Activated naive CD8-positive, alpha-beta T cell treated with anti-CD3 and anti-CD28 coated beads, Interleukin-2, amount 10 ng/mL, durations not matched to agents 7 days and 5 days (primary cell): Measurements from ENCODE around the gene OLFML3. TPM values are rescaled to one million over a fixed set of nuclear protein-coding genes. Genes with fewer than 3 reads are reported as not detected.
A peak's percentile ranks its signal among the peaks of the same experiment; 100 is the strongest.

Experiments
- ATAC-seq: fragments of 150-1000 bp; cut with Tn5 transposase; one replicate; pipeline ENCODE4 v1.10.0; 2021; ENCODE audit warnings: low read depth, moderate library complexity
- POLR2A ChIA-PET: fragments of 350-600 bp; sonication (Branson Sonifier 250); formaldehyde crosslinking; loops from one replicate; lab custom pipeline; 2021; ENCODE audit warnings: antibody characterized with exemption; lab: Charles Lee
- DNase-seq: peaks from one replicate; pipeline ENCODE4 v3.0.0; 2021
- H3K27ac Mint-ChIP-seq: one replicate; pipeline ENCODE4 v1.8.0; 2022; ENCODE audit warnings: mild to moderate bottlenecking, mixed read lengths
- H3K27me3 Mint-ChIP-seq: one replicate; pipeline ENCODE4 v1.8.0; 2022; ENCODE audit warnings: mild to moderate bottlenecking, moderate library complexity, mixed read lengths
- H3K36me3 Mint-ChIP-seq: one replicate; pipeline ENCODE4 v1.8.0; 2021; ENCODE audit warnings: mild to moderate bottlenecking, mixed read lengths
- H3K4me1 Mint-ChIP-seq: one replicate; pipeline ENCODE4 v1.8.0; 2021; ENCODE audit warnings: mixed read lengths
- H3K4me3 Mint-ChIP-seq: one replicate; pipeline ENCODE4 v1.8.0; 2022; ENCODE audit warnings: mild to moderate bottlenecking, moderate library complexity, mixed read lengths
- H3K9me3 Mint-ChIP-seq: one replicate; pipeline ENCODE4 v1.8.0; 2021; ENCODE audit warnings: mixed read lengths
- total RNA-seq, 2 experiments: library from RNA; stranded (reverse); gene quantifications; one replicate each; pipeline ENCODE4 v1.2.3, GENCODE V29; 2021

The OLFML3 gene
- under 1 TPM; 0.45 to 0.64 TPM for total RNA-seq

GRCh38 chr1:113978863-113979702, at the start of gene OLFML3:
Gene OLFML3, plus strand, starts transcription at chr1:113979474. Its CDS starts 43 bp downstream, at chr1:113979517.
- Mint-ChIP-seq H3K27ac (no peak within 1 kb of the TSS), H3K4me1 (peaks cover 33% of the 10 kb centered on the region), H3K4me3 (no peak within 1 kb of the TSS), H3K36me3 (peaks cover 10% of the 10 kb centered on the region), H3K9me3 (no peaks in the 10 kb centered on the region), H3K27me3 (no peaks in the 10 kb centered on the region)
- ATAC-seq (peak; percentile 29), DNase-seq (peak; percentile 43)
- POLR2A ChIA-PET: interaction anchor here (1.7 kb wide), 1 partner anchor 304 kb away, joined by 7 read pairs; no protein-coding TSS in a partner anchor

- peak overlapping the region; percentile 95 for H3K4me3 Mint-ChIP-seq
- POLR2A ChIA-PET: interaction anchor here (0.6 to 5.8 kb wide), 25 partner anchors 10 to 969 kb away, joined by 3 to 148 read pairs (median 7); partner anchors contain the start of genes AP4B1, DCLRE1B, PHTF1 and RSBN1
- DNase-seq (peak; percentile 78), ATAC-seq (peak; percentile 29)
- peak overlapping the region; percentile 94 for H3K27ac Mint-ChIP-seq
- no peaks in the 10 kb centered on the region for H3K9me3 Mint-ChIP-seq
- H3K4me1 Mint-ChIP-seq: peaks cover 43% of the 10 kb centered on the region
- H3K36me3 Mint-ChIP-seq: peaks cover 11% of the 10 kb centered on the region
- H3K27me3 Mint-ChIP-seq: no peaks in the 10 kb centered on the region
These were observed 49.4 kb upstream of the OLFML3 start for GRCh38 chr1:113929750-113930498.

GRCh38 chr1:113930499-113931161, 48.6 kb upstream of the OLFML3 start:
- POLR2A ChIA-PET: interaction anchor here (0.6 to 5.8 kb wide), 24 partner anchors 9 to 970 kb away, joined by 3 to 148 read pairs (median 6); partner anchors contain the start of genes AP4B1, DCLRE1B, RSBN1 and TRIM33
- H3K27me3 Mint-ChIP-seq: no peaks in the 10 kb centered on the region
- H3K4me3 Mint-ChIP-seq: peak overlapping the region; percentile 95
- H3K4me1 Mint-ChIP-seq: peaks cover 49% of the 10 kb centered on the region
- H3K27ac Mint-ChIP-seq: peak overlapping the region; percentile 94
- peaks cover 17% of the 10 kb centered on the region for H3K36me3 Mint-ChIP-seq
- DNase-seq: peak; percentile 60
- peak; percentile 27 for ATAC-seq
- no peaks in the 10 kb centered on the region for H3K9me3 Mint-ChIP-seq

GRCh38 chr1:113931451-113931851, 47.8 kb upstream of the OLFML3 start:
- POLR2A ChIA-PET: interaction anchor here (0.7 to 5.8 kb wide), 15 partner anchors 9 to 579 kb away, joined by 4 to 148 read pairs (median 11); partner anchors contain the start of genes AP4B1, DCLRE1B, RSBN1 and TRIM33
- H3K4me3 Mint-ChIP-seq: peak overlapping the region; percentile 95
- DNase-seq: no peak
- no peaks in the 10 kb centered on the region for H3K9me3 Mint-ChIP-seq
- H3K4me1 Mint-ChIP-seq: peaks cover 56% of the 10 kb centered on the region
- no peak for ATAC-seq
- H3K27ac Mint-ChIP-seq: peak overlapping the region; percentile 94
- peaks cover 17% of the 10 kb centered on the region for H3K36me3 Mint-ChIP-seq
- no peaks in the 10 kb centered on the region for H3K27me3 Mint-ChIP-seq

GRCh38 chr1:113934006-113934405, 45.3 kb upstream of the OLFML3 start:
- Mint-ChIP-seq H3K27ac (peak overlapping the region; percentile 94), H3K36me3 (peaks cover 23% of the 10 kb centered on the region), H3K27me3 (no peaks in the 10 kb centered on the region), H3K4me3 (peak overlapping the region; percentile 95), H3K9me3 (no peaks in the 10 kb centered on the region), H3K4me1 (peaks cover 63% of the 10 kb centered on the region)
- no peak for ATAC-seq
- DNase-seq: no peak
- POLR2A ChIA-PET: interaction anchor here (2.6 to 5.8 kb wide), 2 partner anchors 14 to 30 kb away, joined by 11 to 82 read pairs; no protein-coding TSS in a partner anchor

- H3K4me3 Mint-ChIP-seq: peak overlapping the region; percentile 95
- POLR2A ChIA-PET: interaction anchor here (0.7 to 2.6 kb wide), 2 partner anchors 31 to 151 kb away, joined by 3 to 11 read pairs; no protein-coding TSS in a partner anchor
- ATAC-seq: no peak
- DNase-seq: no peak
- no peak overlapping the region for H3K27ac Mint-ChIP-seq
- peaks cover 23% of the 10 kb centered on the region for H3K36me3 Mint-ChIP-seq
- H3K9me3 Mint-ChIP-seq: no peaks in the 10 kb centered on the region
- H3K27me3 Mint-ChIP-seq: no peaks in the 10 kb centered on the region
- H3K4me1 Mint-ChIP-seq: peaks cover 69% of the 10 kb centered on the region
These were observed 44.7 kb upstream of the OLFML3 start for GRCh38 chr1:113934511-113935055.

GRCh38 chr1:113935176-113935575, 44.1 kb upstream of the OLFML3 start:
- no peak overlapping the region for H3K4me3 Mint-ChIP-seq
- POLR2A ChIA-PET: interaction anchor here (0.7 to 2.6 kb wide), 2 partner anchors 32 to 151 kb away, joined by 3 to 11 read pairs; no protein-coding TSS in a partner anchor
- peaks cover 73% of the 10 kb centered on the region for H3K4me1 Mint-ChIP-seq
- DNase-seq (no peak), ATAC-seq (no peak)
- H3K9me3 Mint-ChIP-seq: no peaks in the 10 kb centered on the region
- H3K36me3 Mint-ChIP-seq: peaks cover 23% of the 10 kb centered on the region
- H3K27me3 Mint-ChIP-seq: no peaks in the 10 kb centered on the region
- no peak overlapping the region for H3K27ac Mint-ChIP-seq

- POLR2A ChIA-PET: interaction anchor here (2.6 kb wide), 1 partner anchor 32 kb away, joined by 11 read pairs; no protein-coding TSS in a partner anchor
- Mint-ChIP-seq H3K27ac (peak overlapping the region; percentile 2), H3K36me3 (peaks cover 31% of the 10 kb centered on the region), H3K9me3 (no peaks in the 10 kb centered on the region), H3K27me3 (no peaks in the 10 kb centered on the region), H3K4me3 (peak overlapping the region; percentile 8), H3K4me1 (peaks cover 75% of the 10 kb centered on the region)
- no peak for DNase-seq
- no peak for ATAC-seq
These were observed 43.3 kb upstream of the OLFML3 start for GRCh38 chr1:113935970-113936369.

GRCh38 chr1:113937146-113937545, 42.1 kb upstream of the OLFML3 start:
- POLR2A ChIA-PET: no interaction called here
- Mint-ChIP-seq H3K9me3 (no peaks in the 10 kb centered on the region), H3K27me3 (no peaks in the 10 kb centered on the region), H3K4me3 (peak overlapping the region; percentile 54), H3K4me1 (peaks cover 77% of the 10 kb centered on the region), H3K27ac (peak overlapping the region; percentile 75), H3K36me3 (peaks cover 35% of the 10 kb centered on the region)
- no peak for DNase-seq
- no peak for ATAC-seq

GRCh38 chr1:113938192-113938591, 41.1 kb upstream of the OLFML3 start:
- no peak for ATAC-seq
- Mint-ChIP-seq H3K27me3 (no peaks in the 10 kb centered on the region), H3K4me1 (peaks cover 73% of the 10 kb centered on the region), H3K36me3 (peaks cover 34% of the 10 kb centered on the region), H3K27ac (peak overlapping the region; percentile 71), H3K9me3 (no peaks in the 10 kb centered on the region), H3K4me3 (peak overlapping the region; percentile 36)
- DNase-seq: no peak
- POLR2A ChIA-PET: interaction anchor here (1.5 to 4.8 kb wide), 2 partner anchors 8 to 9 kb away, joined by 5 to 52 read pairs; partner anchors contain the start of gene HIPK1

GRCh38 chr1:113940365-113941244, 38.7 kb upstream of the OLFML3 start:
- Mint-ChIP-seq H3K36me3 (peaks cover 39% of the 10 kb centered on the region), H3K27ac (peak overlapping the region; percentile 86), H3K4me1 (peaks cover 64% of the 10 kb centered on the region), H3K4me3 (peak overlapping the region; percentile 84), H3K27me3 (no peaks in the 10 kb centered on the region), H3K9me3 (no peaks in the 10 kb centered on the region)
- POLR2A ChIA-PET: interaction anchor here (0.9 to 4.8 kb wide), 7 partner anchors 8 to 128 kb away, joined by 3 to 52 read pairs (median 3); partner anchors contain the start of genes HIPK1 and RSBN1
- DNase-seq: peak; percentile 70
- peak; percentile 61 for ATAC-seq
